ENCODE data around the gene FAM131A. TPM values are rescaled to one million over a fixed set of nuclear protein-coding genes. Genes with fewer than 3 reads are reported as not detected.

The FAM131A gene
- total RNA-seq, 1 experiment from 2014 or later: 23.0 TPM

GRCh38 chr3:184358921-184359350, 21.5 kb downstream of the FAM131A start (continued):
- TF ChIP-seq HMGA2 (CRISPR knock-in tag; IDR thresholded peaks at IDR 0.05) (no peak), GRHL2 (CRISPR knock-in tag; IDR thresholded peaks at IDR 0.05; ENCODE audit: insufficient replicate concordance, severe bottlenecking) (no peak), SP1 (CRISPR knock-in tag; conservative IDR thresholded peaks at IDR 0.05) (no peak), ATF1 (CRISPR knock-in tag; IDR thresholded peaks at IDR 0.05) (no peak), CREB1 (CRISPR knock-in tag; IDR thresholded peaks at IDR 0.05) (no peak), NR3C1 (CRISPR knock-in tag; conservative IDR thresholded peaks at IDR 0.05; ENCODE audit: low read depth) (no peak), ZNF671 (CRISPR knock-in tag; IDR thresholded peaks at IDR 0.05) (no peak), NR1H2 (CRISPR knock-in tag; IDR thresholded peaks at IDR 0.05) (no peak), JAZF1 (CRISPR knock-in tag; IDR thresholded peaks at IDR 0.05) (no peak), ETV6 (CRISPR knock-in tag; IDR thresholded peaks at IDR 0.05) (no peak), NR2C2 (CRISPR knock-in tag; IDR thresholded peaks at IDR 0.05) (no peak)
- TF ChIP-seq, protein P1, sequence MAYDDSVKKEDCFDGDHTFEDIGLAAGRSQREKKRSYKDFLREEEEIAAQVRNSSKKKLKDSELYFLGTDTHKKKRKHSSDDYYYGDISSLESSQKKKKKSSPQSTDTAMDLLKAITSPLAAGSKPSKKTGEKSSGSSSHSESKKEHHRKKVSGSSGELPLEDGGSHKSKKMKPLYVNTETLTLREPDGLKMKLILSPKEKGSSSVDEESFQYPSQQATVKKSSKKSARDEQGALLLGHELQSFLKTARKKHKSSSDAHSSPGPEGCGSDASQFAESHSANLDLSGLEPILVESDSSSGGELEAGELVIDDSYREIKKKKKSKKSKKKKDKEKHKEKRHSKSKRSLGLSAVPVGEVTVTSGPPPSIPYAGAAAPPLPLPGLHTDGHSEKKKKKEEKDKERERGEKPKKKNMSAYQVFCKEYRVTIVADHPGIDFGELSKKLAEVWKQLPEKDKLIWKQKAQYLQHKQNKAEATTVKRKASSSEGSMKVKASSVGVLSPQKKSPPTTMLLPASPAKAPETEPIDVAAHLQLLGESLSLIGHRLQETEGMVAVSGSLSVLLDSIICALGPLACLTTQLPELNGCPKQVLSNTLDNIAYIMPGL (CRISPR knock-in tag; IDR thresholded peaks at IDR 0.05): no peak
- TF ChIP-seq, protein P2, sequence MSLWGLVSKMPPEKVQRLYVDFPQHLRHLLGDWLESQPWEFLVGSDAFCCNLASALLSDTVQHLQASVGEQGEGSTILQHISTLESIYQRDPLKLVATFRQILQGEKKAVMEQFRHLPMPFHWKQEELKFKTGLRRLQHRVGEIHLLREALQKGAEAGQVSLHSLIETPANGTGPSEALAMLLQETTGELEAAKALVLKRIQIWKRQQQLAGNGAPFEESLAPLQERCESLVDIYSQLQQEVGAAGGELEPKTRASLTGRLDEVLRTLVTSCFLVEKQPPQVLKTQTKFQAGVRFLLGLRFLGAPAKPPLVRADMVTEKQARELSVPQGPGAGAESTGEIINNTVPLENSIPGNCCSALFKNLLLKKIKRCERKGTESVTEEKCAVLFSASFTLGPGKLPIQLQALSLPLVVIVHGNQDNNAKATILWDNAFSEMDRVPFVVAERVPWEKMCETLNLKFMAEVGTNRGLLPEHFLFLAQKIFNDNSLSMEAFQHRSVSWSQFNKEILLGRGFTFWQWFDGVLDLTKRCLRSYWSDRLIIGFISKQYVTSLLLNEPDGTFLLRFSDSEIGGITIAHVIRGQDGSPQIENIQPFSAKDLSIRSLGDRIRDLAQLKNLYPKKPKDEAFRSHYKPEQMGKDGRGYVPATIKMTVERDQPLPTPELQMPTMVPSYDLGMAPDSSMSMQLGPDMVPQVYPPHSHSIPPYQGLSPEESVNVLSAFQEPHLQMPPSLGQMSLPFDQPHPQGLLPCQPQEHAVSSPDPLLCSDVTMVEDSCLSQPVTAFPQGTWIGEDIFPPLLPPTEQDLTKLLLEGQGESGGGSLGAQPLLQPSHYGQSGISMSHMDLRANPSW (CRISPR knock-in tag; conservative IDR thresholded peaks at IDR 0.05; ENCODE audit: low read depth): no peak
- TF ChIP-seq, protein P3, sequence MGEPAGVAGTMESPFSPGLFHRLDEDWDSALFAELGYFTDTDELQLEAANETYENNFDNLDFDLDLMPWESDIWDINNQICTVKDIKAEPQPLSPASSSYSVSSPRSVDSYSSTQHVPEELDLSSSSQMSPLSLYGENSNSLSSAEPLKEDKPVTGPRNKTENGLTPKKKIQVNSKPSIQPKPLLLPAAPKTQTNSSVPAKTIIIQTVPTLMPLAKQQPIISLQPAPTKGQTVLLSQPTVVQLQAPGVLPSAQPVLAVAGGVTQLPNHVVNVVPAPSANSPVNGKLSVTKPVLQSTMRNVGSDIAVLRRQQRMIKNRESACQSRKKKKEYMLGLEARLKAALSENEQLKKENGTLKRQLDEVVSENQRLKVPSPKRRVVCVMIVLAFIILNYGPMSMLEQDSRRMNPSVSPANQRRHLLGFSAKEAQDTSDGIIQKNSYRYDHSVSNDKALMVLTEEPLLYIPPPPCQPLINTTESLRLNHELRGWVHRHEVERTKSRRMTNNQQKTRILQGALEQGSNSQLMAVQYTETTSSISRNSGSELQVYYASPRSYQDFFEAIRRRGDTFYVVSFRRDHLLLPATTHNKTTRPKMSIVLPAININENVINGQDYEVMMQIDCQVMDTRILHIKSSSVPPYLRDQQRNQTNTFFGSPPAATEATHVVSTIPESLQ (CRISPR knock-in tag; IDR thresholded peaks at IDR 0.05): no peak

GRCh38 chr3:184359610-184360009, 22.2 kb downstream of the FAM131A start:
- Mint-ChIP-seq H3K27me3 (ENCODE audit: low read depth) (peaks cover 6% of the 10 kb centered on the region; the same call in 1 of the 2 replicates), H3K9me3 (no peaks in the 10 kb centered on the region), H3K4me1 (peaks cover 19% of the 10 kb centered on the region), H3K27ac (no peak overlapping the region), H3K36me3 (peaks cover 21% of the 10 kb centered on the region), H3K4me3 (peak overlapping the region; percentile 78; the same call in 1 of the 2 replicates)
- TF ChIP-seq NFATC4 (CRISPR knock-in tag; IDR thresholded peaks at IDR 0.05) (no peak), ATF1 (CRISPR knock-in tag; IDR thresholded peaks at IDR 0.05) (no peak), JUN (CRISPR knock-in tag; IDR thresholded peaks at IDR 0.05) (no peak), NR1H2 (CRISPR knock-in tag; IDR thresholded peaks at IDR 0.05) (no peak), TCF7 (CRISPR knock-in tag; IDR thresholded peaks at IDR 0.05; ENCODE audit: low read depth) (no peak), USF2 (CRISPR knock-in tag; IDR thresholded peaks at IDR 0.05) (no peak)
- TF ChIP-seq, protein P4, sequence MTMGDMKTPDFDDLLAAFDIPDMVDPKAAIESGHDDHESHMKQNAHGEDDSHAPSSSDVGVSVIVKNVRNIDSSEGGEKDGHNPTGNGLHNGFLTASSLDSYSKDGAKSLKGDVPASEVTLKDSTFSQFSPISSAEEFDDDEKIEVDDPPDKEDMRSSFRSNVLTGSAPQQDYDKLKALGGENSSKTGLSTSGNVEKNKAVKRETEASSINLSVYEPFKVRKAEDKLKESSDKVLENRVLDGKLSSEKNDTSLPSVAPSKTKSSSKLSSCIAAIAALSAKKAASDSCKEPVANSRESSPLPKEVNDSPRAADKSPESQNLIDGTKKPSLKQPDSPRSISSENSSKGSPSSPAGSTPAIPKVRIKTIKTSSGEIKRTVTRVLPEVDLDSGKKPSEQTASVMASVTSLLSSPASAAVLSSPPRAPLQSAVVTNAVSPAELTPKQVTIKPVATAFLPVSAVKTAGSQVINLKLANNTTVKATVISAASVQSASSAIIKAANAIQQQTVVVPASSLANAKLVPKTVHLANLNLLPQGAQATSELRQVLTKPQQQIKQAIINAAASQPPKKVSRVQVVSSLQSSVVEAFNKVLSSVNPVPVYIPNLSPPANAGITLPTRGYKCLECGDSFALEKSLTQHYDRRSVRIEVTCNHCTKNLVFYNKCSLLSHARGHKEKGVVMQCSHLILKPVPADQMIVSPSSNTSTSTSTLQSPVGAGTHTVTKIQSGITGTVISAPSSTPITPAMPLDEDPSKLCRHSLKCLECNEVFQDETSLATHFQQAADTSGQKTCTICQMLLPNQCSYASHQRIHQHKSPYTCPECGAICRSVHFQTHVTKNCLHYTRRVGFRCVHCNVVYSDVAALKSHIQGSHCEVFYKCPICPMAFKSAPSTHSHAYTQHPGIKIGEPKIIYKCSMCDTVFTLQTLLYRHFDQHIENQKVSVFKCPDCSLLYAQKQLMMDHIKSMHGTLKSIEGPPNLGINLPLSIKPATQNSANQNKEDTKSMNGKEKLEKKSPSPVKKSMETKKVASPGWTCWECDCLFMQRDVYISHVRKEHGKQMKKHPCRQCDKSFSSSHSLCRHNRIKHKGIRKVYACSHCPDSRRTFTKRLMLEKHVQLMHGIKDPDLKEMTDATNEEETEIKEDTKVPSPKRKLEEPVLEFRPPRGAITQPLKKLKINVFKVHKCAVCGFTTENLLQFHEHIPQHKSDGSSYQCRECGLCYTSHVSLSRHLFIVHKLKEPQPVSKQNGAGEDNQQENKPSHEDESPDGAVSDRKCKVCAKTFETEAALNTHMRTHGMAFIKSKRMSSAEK (CRISPR knock-in tag; IDR thresholded peaks at IDR 0.05; ENCODE audit: borderline replicate concordance): no peak
- POLR2A ChIA-PET: interaction anchor here (1.6 kb wide), 1 partner anchor 23 kb away, joined by 3 read pairs; the partner anchor contains the start of gene FAM131A
- CTCF ChIA-PET: interaction anchor here (0.6 to 4.8 kb wide), 10 partner anchors 12 to 194 kb away, joined by 4 to 41 read pairs (median 4); no protein-coding TSS in a partner anchor
- DNase-seq (ENCODE audit: low spot score): no peak
- ATAC-seq: no peak

All from WTC11 (cell line).